Breast epithelium (tissue), 4 donors: ENCODE measurements around the gene UBP1. TPM values are rescaled to one million over a fixed set of nuclear protein-coding genes. Genes with fewer than 3 reads are reported as not detected.
"Not testable (repeated sequence)": the region's sequence is repeated elsewhere in the genome, so short reads cannot be mapped to it uniquely, and the experiment has no call there.

Source experiments
- DNase-seq, 2 donors: peaks; one replicate each; pipeline ENCODE4 v3.0.0-alpha.2; 2019; ENCODE audit warnings: low spot score in 2 of 2
- H3K27ac ChIP-seq, 2 donors: fragments of 200-600 bp; sonication (generic) in 1 of 2; one replicate each; pipeline ENCODE4 v1.5.1; 2016 to 2019; ENCODE audit warnings: mild to moderate bottlenecking in 1 of 2
- H3K27me3 ChIP-seq, 2 donors: fragments of 200-600 bp; sonication (generic) in 1 of 2; one replicate each; pipeline versions ENCODE4 v1.5.1 to v1.6.0; 2017 to 2019; ENCODE audit warnings: control low read depth in 1 of 2, mild to moderate bottlenecking in 1 of 2
- H3K36me3 ChIP-seq: fragments of 200-600 bp; one replicate; pipeline ENCODE4 v1.5.1; 2019
- H3K4me1 ChIP-seq, 2 donors: fragments of 200-600 bp; sonication (generic); one replicate each; pipeline ENCODE4 v1.5.1; 2016 to 2019; ENCODE audit warnings: control low read depth in 1 of 2
- H3K4me3 ChIP-seq, 3 donors: fragments of 200-600 bp; sonication (generic); 1 replicate in 2 of 3; 2 replicates in 1 of 3; pipeline ENCODE4 v1.5.1; 2016 to 2019; ENCODE audit warnings: mild to moderate bottlenecking in 3 of 3, moderate library complexity in 2 of 3
- H3K9me3 ChIP-seq, 2 donors: fragments of 200-600 bp; sonication (generic) in 1 of 2; one replicate each; pipeline ENCODE4 v1.5.1; 2016 to 2019; ENCODE audit warnings: control low read depth in 1 of 2
- POLR2A ChIP-seq: fragments of 450-650 bp; IDR thresholded peaks from one replicate; pipeline ENCODE4 v1.6.1; 2016; ENCODE audit warnings: antibody characterized with exemption, mild to moderate bottlenecking, moderate library complexity
- POLR2AphosphoS5 ChIP-seq, 3 donors: sonication (generic); formaldehyde crosslinking; IDR thresholded peaks; one replicate each; pipeline ENCODE4 v1.6.1; 2017; ENCODE audit warnings: antibody characterized with exemption in 3 of 3
- intact Hi-C: fragments of 100-400 bp; cut with DNase I; formaldehyde crosslinking; loops from one replicate; pipeline ENCODE4 v1.15.1; 2023; ENCODE audit warnings: low total_unique reads
- total RNA-seq, 3 donors: library from RNA; depleted of rRNA; stranded (reverse); fragments of >200 nt; gene quantifications; one replicate each; pipeline ENCODE4 v1.1.0, GENCODE V29; 2016
- TF ChIP-seq, protein P1 (sequence below), 3 donors: fragments of 450-650 bp; IDR thresholded peaks; one replicate each; pipeline ENCODE4 v1.5.1; 2016 to 2017; ENCODE audit warnings: antibody characterized with exemption in 3 of 3, mild to moderate bottlenecking in 3 of 3, moderate library complexity in 3 of 3

Gene UBP1
- total RNA-seq, 3 donors from 2014 or later, result 55.2 to 73.8 (median 69.5) TPM

DNA sequence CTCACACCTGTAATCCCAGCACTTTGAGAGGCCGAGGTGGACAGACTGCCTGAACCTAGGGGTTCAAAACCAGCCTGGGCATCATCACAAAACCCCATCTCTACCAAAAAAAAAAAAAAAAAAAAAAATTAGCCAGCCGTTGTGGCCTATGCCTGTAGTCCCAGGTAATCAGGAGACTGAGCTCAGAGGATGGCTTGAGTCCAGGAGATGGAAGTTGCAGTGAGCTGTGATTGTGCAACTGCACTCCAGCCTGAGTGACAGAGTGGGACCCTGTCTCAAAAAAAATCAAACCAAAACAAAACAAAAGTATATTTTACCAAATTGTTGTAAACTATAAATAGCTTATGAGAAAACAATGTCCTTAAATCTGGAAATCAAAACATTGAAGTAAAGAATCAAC lies 34.7 kb upstream of the UBP1 start:
- no peak overlapping the region for H3K4me3 ChIP-seq
- no peak for DNase-seq
- intact Hi-C loops, result no loop called here
- no peak overlapping the region for H3K27ac ChIP-seq
- H3K36me3 ChIP-seq, result no peaks in the 10 kb centered on the region
- H3K27me3 ChIP-seq, result no peaks in the 10 kb centered on the region
- no peaks in the 10 kb centered on the region for H3K9me3 ChIP-seq
- H3K4me1 ChIP-seq, result no peaks in the 10 kb centered on the region
- no peak for TF ChIP-seq POLR2AphosphoS5 (IDR thresholded peaks at IDR 0.05)
- TF ChIP-seq, protein P1, sequence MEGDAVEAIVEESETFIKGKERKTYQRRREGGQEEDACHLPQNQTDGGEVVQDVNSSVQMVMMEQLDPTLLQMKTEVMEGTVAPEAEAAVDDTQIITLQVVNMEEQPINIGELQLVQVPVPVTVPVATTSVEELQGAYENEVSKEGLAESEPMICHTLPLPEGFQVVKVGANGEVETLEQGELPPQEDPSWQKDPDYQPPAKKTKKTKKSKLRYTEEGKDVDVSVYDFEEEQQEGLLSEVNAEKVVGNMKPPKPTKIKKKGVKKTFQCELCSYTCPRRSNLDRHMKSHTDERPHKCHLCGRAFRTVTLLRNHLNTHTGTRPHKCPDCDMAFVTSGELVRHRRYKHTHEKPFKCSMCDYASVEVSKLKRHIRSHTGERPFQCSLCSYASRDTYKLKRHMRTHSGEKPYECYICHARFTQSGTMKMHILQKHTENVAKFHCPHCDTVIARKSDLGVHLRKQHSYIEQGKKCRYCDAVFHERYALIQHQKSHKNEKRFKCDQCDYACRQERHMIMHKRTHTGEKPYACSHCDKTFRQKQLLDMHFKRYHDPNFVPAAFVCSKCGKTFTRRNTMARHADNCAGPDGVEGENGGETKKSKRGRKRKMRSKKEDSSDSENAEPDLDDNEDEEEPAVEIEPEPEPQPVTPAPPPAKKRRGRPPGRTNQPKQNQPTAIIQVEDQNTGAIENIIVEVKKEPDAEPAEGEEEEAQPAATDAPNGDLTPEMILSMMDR (IDR thresholded peaks at IDR 0.05), result no peak
- TF ChIP-seq POLR2A, result no peak

DNA sequence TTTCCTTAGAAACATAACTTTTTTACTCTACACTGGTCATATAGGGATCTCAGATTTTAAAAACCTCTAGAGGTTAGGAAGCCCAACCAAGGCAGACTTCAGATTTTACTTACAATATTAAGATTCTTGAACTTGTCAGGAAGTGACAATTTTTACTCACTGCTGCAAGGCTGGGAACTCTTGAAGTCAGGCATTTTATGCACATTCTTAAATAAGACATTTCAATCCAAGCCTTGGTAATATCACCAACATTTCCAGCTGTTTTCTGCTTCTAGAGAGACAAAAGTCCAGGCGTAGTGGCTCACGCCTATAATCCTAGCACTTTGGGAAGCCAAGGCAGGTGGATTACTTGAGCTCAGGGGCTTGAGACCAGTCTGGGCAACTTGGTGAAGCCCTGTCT lies 33.6 kb upstream of the UBP1 start:
- H3K36me3 ChIP-seq, result no peaks in the 10 kb centered on the region
- intact Hi-C loops, result no loop called here
- H3K9me3 ChIP-seq, result no peaks in the 10 kb centered on the region
- TF ChIP-seq POLR2A (no peak), POLR2AphosphoS5 (IDR thresholded peaks at IDR 0.05) (no peak)
- TF ChIP-seq, protein P1 (IDR thresholded peaks at IDR 0.05), result no peak
- no peak overlapping the region for H3K27ac ChIP-seq
- H3K4me3 ChIP-seq, result no peak overlapping the region
- DNase-seq, result no peak
- no peaks in the 10 kb centered on the region for H3K27me3 ChIP-seq
- no peaks in the 10 kb centered on the region for H3K4me1 ChIP-seq

DNA sequence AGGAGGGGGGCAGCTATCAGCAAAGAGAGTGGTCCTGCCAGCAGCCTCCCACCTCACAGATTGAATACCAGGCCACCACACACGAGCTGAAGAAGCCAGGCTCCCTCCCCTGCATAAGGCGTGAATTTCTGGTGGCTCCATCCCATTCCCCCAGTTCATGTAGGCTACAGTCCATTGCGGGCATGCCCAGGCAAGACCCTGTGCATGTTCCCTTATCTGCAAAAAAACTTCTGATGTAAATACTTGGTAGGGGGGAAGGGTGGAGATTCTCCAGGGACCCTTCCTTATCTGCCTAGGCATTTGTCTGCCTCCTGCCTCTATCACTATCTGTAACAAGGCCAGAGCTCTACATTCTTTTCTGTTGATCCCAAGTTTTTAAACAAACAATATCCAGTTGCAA lies 27.6 kb upstream of the UBP1 start:
- H3K4me1 ChIP-seq, result no peaks in the 10 kb centered on the region
- H3K36me3 ChIP-seq, result no peaks in the 10 kb centered on the region
- no peak overlapping the region for H3K27ac ChIP-seq
- H3K27me3 ChIP-seq, result no peaks in the 10 kb centered on the region
- H3K4me3 ChIP-seq, result no peak overlapping the region
- TF ChIP-seq POLR2AphosphoS5 (IDR thresholded peaks at IDR 0.05) (no peak), POLR2A (no peak)
- TF ChIP-seq, protein P1 (IDR thresholded peaks at IDR 0.05), result no peak
- intact Hi-C loops, result no loop called here
- DNase-seq, result no peak
- no peaks in the 10 kb centered on the region for H3K9me3 ChIP-seq

DNA sequence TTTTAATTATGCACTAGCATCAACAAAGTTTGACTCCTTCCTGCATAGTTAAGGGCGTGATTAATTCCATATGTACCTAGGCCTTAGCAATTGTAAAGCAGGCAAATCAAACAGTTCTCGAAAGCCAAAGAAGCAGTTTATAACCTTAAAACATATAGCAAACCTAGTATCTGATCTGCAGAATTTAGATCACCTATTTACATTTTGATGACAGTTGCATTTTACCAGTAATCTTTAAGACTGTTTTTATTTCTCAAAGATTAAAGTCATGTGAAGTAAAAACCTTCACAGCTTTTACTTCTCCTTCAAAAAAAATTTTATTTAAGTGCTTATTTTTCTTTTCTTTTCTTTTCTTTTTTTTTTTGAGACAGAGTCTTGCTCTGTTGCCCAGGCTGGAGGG lies 20.9 kb upstream of the UBP1 start:
- TF ChIP-seq, protein P1 (IDR thresholded peaks at IDR 0.05), result no peak
- TF ChIP-seq POLR2AphosphoS5 (IDR thresholded peaks at IDR 0.05) (no peak), POLR2A (no peak)
- no peak overlapping the region for H3K4me3 ChIP-seq
- no peaks in the 10 kb centered on the region for H3K4me1 ChIP-seq
- intact Hi-C loops, result no loop called here
- H3K27me3 ChIP-seq, result no peaks in the 10 kb centered on the region
- DNase-seq, result no peak
- no peaks in the 10 kb centered on the region for H3K36me3 ChIP-seq
- no peak overlapping the region for H3K27ac ChIP-seq
- peaks cover 21 to 33% of the 10 kb centered on the region in 2 donors for H3K9me3 ChIP-seq

DNA sequence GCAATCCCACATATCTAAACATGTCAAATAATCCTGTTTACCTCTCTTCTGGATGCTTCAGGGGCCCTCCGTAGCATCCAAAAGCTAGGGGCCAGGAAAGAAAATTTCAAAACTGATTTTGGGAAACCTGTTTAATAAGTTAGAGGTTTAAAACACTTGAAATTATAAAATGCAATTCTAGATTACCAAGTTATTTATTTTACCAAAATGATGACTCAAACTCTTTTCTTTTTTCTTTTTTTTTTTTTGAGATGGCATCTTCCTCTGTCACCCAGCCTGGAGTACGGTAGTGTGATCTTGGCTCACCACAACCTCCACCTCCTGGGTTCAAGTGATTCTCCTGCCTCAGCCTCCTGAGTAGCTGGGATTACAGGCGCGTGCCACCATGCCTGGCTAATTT lies 19.4 kb upstream of the UBP1 start:
- intact Hi-C loops, H3K36me3 ChIP-seq, H3K27me3 ChIP-seq, H3K27ac ChIP-seq, DNase-seq, H3K4me3 ChIP-seq, H3K4me1 ChIP-seq: not testable (repeated sequence)
- peaks cover 21 to 33% of the 10 kb centered on the region in 2 donors for H3K9me3 ChIP-seq

DNA sequence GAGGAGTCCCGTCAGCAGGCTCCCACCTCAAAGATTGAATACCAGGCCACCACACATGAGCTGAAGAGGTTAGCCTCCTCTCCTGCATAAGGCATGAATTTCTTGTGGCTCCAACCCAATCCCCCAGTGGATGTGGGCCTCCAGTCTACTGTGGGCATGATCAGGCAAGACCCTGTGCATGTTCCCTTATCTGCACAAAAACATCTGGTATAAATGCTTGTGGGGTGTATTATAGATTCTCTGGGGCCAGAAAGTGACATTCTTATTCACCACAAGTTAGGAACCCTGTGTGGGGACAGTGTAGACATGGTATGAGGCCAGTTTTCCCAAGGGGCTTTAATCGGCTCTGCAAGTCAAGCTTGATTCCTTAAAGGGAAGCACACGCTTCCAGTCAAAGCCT lies 18.2 kb upstream of the UBP1 start:
- DNase-seq, result no peak
- TF ChIP-seq POLR2A, result no peak
- TF ChIP-seq POLR2AphosphoS5 (IDR thresholded peaks at IDR 0.05), result no peak
- TF ChIP-seq, protein P1 (IDR thresholded peaks at IDR 0.05), result no peak
- Histone ChIP-seq H3K9me3 (peaks cover 21 to 33% of the 10 kb centered on the region in 2 donors), H3K4me3 (no peak overlapping the region), H3K27me3 (no peaks in the 10 kb centered on the region), H3K36me3 (no peaks in the 10 kb centered on the region), H3K27ac (no peak overlapping the region), H3K4me1 (no peaks in the 10 kb centered on the region)
- intact Hi-C loops, result no loop called here
